SK-N-SH treated with all-trans-retinoic acid at 6 μM for 48 hours (cell line): ENCODE measurements around the gene TMEM254.

ENCODE experiments used
- ATAC-seq: fragments of 200-7000 bp; cut with Tn5 transposase; 3 replicates; pipeline ENCODE4 v1.9.1; 2020; ENCODE audit warnings: mild to moderate bottlenecking, moderate library complexity
- ARNTL ChIP-seq: fragments of 450-650 bp; formaldehyde crosslinking; IDR thresholded peaks from 2 replicates; pipeline ENCODE4 v1.5.0; 2020; ENCODE audit warnings: low read depth, mild to moderate bottlenecking, moderate library complexity, borderline replicate concordance
- BACH2 ChIP-seq: fragments of 250-450 bp; sonication (Bioruptor Pico); IDR thresholded peaks from 2 replicates; pipeline ENCODE4 v1.9.0; 2021; ENCODE audit warnings: mild to moderate bottlenecking, borderline replicate concordance
- CREB5 ChIP-seq: fragments of 250-450 bp; sonication (Bioruptor Pico); IDR thresholded peaks from 2 replicates; pipeline ENCODE4 v1.5.1; 2020; ENCODE audit warnings: low read depth, mild to moderate bottlenecking, moderate library complexity
- CSDC2 ChIP-seq: fragments of 250-450 bp; sonication (Bioruptor Pico); IDR thresholded peaks from 2 replicates; pipeline ENCODE4 v1.5.0; 2020; ENCODE audit warnings: mild to moderate bottlenecking, moderate library complexity
- CSRNP3 ChIP-seq: fragments of 250-450 bp; sonication (Bioruptor Pico); IDR thresholded peaks from 2 replicates; pipeline ENCODE4 v1.5.1; 2021; ENCODE audit warnings: mild to moderate bottlenecking, moderate library complexity
- ESRRG ChIP-seq: fragments of 250-450 bp; sonication (Bioruptor Pico); IDR thresholded peaks from 2 replicates; pipeline ENCODE4 v1.6.1; 2021; ENCODE audit warnings: mild to moderate bottlenecking
- GLIS3 ChIP-seq: fragments of 250-450 bp; sonication (Bioruptor Pico); IDR thresholded peaks from 2 replicates; pipeline ENCODE4 v1.5.0; 2020; ENCODE audit warnings: mild to moderate bottlenecking, moderate library complexity
- ISL1 ChIP-seq: fragments of 250-450 bp; sonication (Bioruptor Pico); IDR thresholded peaks from 2 replicates; pipeline ENCODE4 v2.1.2; 2022; ENCODE audit warnings: mild to moderate bottlenecking, moderate library complexity
- OSR1 ChIP-seq: fragments of 250-450 bp; sonication (Bioruptor Pico); IDR thresholded peaks from 2 replicates; pipeline ENCODE4 v1.8.0; 2022; ENCODE audit warnings: moderate library complexity, mild to moderate bottlenecking, inconsistent platforms
- PATZ1 ChIP-seq: fragments of 250-450 bp; sonication (Bioruptor Pico); IDR thresholded peaks from 2 replicates; pipeline ENCODE4 v1.8.0; 2020; ENCODE audit warnings: mild to moderate bottlenecking, moderate library complexity, borderline replicate concordance
- POU6F1 ChIP-seq: fragments of 250-450 bp; sonication (Bioruptor Pico); IDR thresholded peaks from 2 replicates; pipeline ENCODE4 v1.8.0; 2021; ENCODE audit warnings: low read depth, mild to moderate bottlenecking, moderate library complexity, borderline replicate concordance
- PPARA ChIP-seq: fragments of 250-450 bp; sonication (Bioruptor Pico); IDR thresholded peaks from 2 replicates; pipeline ENCODE4 v1.5.0; 2020; ENCODE audit warnings: mild to moderate bottlenecking, borderline replicate concordance
- RARB ChIP-seq: fragments of 250-450 bp; sonication (Bioruptor Pico); IDR thresholded peaks from 2 replicates; pipeline ENCODE4 v1.8.0; 2021; ENCODE audit warnings: mild to moderate bottlenecking, moderate library complexity
- SNAI2 ChIP-seq: fragments of 250-450 bp; sonication (Bioruptor Pico); IDR thresholded peaks from 2 replicates; pipeline ENCODE4 v1.5.0; 2020; ENCODE audit warnings: mild to moderate bottlenecking, moderate library complexity
- TOX ChIP-seq: fragments of 250-450 bp; sonication (Bioruptor Pico); IDR thresholded peaks from 2 replicates; pipeline ENCODE4 v1.8.0; 2021; ENCODE audit warnings: mild to moderate bottlenecking, moderate library complexity, borderline replicate concordance
- TSHZ2 ChIP-seq: fragments of 250-450 bp; sonication (Bioruptor Pico); IDR thresholded peaks from 2 replicates; pipeline ENCODE4 v1.5.0; 2020; ENCODE audit warnings: mild to moderate bottlenecking, moderate library complexity
- ZC3H10 ChIP-seq: fragments of 250-450 bp; sonication (Bioruptor Pico); IDR thresholded peaks from 2 replicates; pipeline ENCODE4 v1.5.1; 2021; ENCODE audit warnings: mild to moderate bottlenecking, moderate library complexity
- ZFP3 ChIP-seq: fragments of 250-450 bp; sonication (Bioruptor Pico); IDR thresholded peaks from 2 replicates; pipeline ENCODE4 v1.5.0; 2020; ENCODE audit warnings: mild to moderate bottlenecking, moderate library complexity
- ZFP30 ChIP-seq: fragments of 450-650 bp; formaldehyde crosslinking; IDR thresholded peaks from 2 replicates; pipeline ENCODE4 v1.5.0; 2022; ENCODE audit warnings: mild to moderate bottlenecking, moderate library complexity
- ZNF565 ChIP-seq: fragments of 450-650 bp; formaldehyde crosslinking; conservative IDR thresholded peaks from 2 replicates; pipeline ENCODE4 v1.5.0; 2020; ENCODE audit warnings: low read depth, mild to moderate bottlenecking, moderate library complexity
- ZNF70 ChIP-seq: fragments of 450-650 bp; formaldehyde crosslinking; IDR thresholded peaks from 2 replicates; pipeline ENCODE4 v1.5.0; 2020; ENCODE audit warnings: mild to moderate bottlenecking, moderate library complexity
- ZNF8 ChIP-seq: fragments of 450-650 bp; formaldehyde crosslinking; IDR thresholded peaks from 2 replicates; pipeline ENCODE4 v1.5.0; 2020; ENCODE audit warnings: mild to moderate bottlenecking, moderate library complexity

TMEM254 gene

GRCh38 chr10:80104066-80104926, 25.8 kb downstream of the TMEM254 start:
- peak; percentile 87 for ATAC-seq
- TF ChIP-seq PATZ1 (CRISPR knock-in tag) (no peak), RARB (no peak), CSDC2 (no peak), BACH2 (no peak), ZC3H10 (CRISPR knock-in tag) (no peak), ISL1 (CRISPR knock-in tag) (no peak), CREB5 (no peak), GLIS3 (CRISPR knock-in tag) (no peak), POU6F1 (CRISPR knock-in tag) (no peak), ZNF70 (CRISPR knock-in tag) (no peak), ESRRG (no peak), PPARA (CRISPR knock-in tag) (no peak), TSHZ2 (no peak), ZNF8 (CRISPR knock-in tag) (no peak), ARNTL (CRISPR knock-in tag) (no peak), ZFP30 (CRISPR knock-in tag) (no peak), CSRNP3 (no peak), SNAI2 (CRISPR knock-in tag) (no peak)
- TF ChIP-seq, all 23 proteins: peak for 0

GRCh38 chr10:80108576-80109239, 30.2 kb downstream of the TMEM254 start:
- no peak for ATAC-seq
- no peak for TF ChIP-seq ZFP30 (CRISPR knock-in tag)
- TF ChIP-seq GLIS3 (CRISPR knock-in tag): no peak
- no peak for TF ChIP-seq ZNF565
- no peak for TF ChIP-seq CREB5
- TF ChIP-seq OSR1 (CRISPR knock-in tag): no peak
- no peak for TF ChIP-seq ZC3H10 (CRISPR knock-in tag)
- TF ChIP-seq TSHZ2: no peak
- TF ChIP-seq SNAI2 (CRISPR knock-in tag): no peak
- TF ChIP-seq ZFP3 (CRISPR knock-in tag): no peak
- no peak for TF ChIP-seq CSDC2
- TF ChIP-seq RARB: no peak
- no peak for TF ChIP-seq CSRNP3
- TF ChIP-seq TOX (CRISPR knock-in tag): no peak
- no peak for TF ChIP-seq ISL1 (CRISPR knock-in tag)
- TF ChIP-seq ZNF70 (CRISPR knock-in tag): no peak
- TF ChIP-seq ARNTL (CRISPR knock-in tag): no peak
- TF ChIP-seq BACH2: no peak
- no peak for TF ChIP-seq ESRRG
